PC-3 (cell line): ENCODE measurements around the gene HOXC5.

Experiments
- EZH2 ChIP-seq: fragments of 300-600 bp; sonication (generic); IDR thresholded peaks from one replicate; pipeline ENCODE4 v1.6.1; 2017; ENCODE audit warnings: antibody characterized with exemption, mild to moderate bottlenecking, low read length; ENCODE audit not compliant: unreplicated experiment
- TF ChIP-seq, protein P1 (sequence below): fragments of 300-600 bp; sonication (generic); conservative IDR thresholded peaks from 2 replicates; pipeline ENCODE4 v1.5.1; 2017; ENCODE audit warnings: antibody characterized with exemption, low read depth, mild to moderate bottlenecking, low read length

DNA sequence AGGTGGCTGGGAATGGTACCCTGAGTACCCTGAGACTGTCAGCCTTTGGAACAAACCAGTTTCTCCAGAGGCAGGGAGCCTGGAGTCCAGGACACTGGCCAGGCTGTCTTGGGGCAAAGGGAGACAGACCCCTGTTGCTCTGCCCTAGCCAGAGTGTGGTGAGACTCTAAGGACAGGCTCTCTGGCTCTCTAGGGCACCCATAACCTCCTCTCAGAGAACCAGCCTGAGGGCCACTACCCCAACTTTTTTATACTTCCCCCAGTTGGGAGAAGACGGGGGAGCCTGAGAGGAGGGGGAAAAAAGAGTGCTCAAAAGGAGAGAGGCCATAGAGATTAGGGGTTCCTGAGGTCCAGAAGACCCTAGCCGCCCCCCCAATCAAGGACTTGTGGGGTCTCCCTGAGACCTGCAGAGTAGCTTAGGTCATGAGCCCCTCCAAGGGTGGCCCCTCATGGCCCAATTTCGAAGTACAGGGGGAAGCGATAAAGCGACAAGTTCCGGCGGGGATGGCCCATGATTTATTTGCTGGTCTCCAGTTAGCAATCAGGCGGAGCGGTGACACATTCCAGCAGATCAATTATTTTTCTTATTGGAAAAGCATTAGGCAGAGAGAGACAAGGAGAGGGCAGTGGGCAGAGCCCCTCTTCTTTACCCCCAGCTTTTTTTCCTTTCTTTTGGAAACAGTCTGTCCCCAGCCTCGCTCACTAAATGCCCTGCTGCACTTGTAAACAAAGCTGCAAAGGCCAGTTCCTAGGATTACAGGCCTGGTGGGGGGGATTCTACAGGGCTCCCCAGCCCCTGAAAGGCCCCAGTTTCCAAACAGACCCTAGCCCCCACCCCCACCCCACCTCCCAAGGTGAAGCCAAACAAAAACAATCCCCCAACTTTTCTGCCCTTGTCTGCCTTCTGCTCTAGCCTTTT lies 22.5 kb upstream of the HOXC5 start:
- TF ChIP-seq, protein P1, sequence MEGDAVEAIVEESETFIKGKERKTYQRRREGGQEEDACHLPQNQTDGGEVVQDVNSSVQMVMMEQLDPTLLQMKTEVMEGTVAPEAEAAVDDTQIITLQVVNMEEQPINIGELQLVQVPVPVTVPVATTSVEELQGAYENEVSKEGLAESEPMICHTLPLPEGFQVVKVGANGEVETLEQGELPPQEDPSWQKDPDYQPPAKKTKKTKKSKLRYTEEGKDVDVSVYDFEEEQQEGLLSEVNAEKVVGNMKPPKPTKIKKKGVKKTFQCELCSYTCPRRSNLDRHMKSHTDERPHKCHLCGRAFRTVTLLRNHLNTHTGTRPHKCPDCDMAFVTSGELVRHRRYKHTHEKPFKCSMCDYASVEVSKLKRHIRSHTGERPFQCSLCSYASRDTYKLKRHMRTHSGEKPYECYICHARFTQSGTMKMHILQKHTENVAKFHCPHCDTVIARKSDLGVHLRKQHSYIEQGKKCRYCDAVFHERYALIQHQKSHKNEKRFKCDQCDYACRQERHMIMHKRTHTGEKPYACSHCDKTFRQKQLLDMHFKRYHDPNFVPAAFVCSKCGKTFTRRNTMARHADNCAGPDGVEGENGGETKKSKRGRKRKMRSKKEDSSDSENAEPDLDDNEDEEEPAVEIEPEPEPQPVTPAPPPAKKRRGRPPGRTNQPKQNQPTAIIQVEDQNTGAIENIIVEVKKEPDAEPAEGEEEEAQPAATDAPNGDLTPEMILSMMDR: no peak
- no peak for TF ChIP-seq EZH2
